GM12892 (cell line): ENCODE results near the gene ABCA7.
A peak's percentile ranks its signal among the peaks of the same experiment; 100 is the strongest.

Experiments used
- POLR2A ChIP-seq: IDR thresholded peaks from 2 replicates; pipeline ENCODE4 v1.6.1; 2011; ENCODE audit warnings: low read depth, low read length, control low read depth
- POLR2AphosphoS5 ChIP-seq: IDR thresholded peaks from 2 replicates; pipeline ENCODE4 v1.6.1; 2011; ENCODE audit warnings: low read depth, low read length, control low read depth

- TF ChIP-seq POLR2AphosphoS5 (no peak), POLR2A (peak; percentile 80; the same call in 1 of the 2 replicates)
These were observed at the start of gene ABCA7 for GRCh38 chr19:1039646-1040475.
